Suppressor macrophage (primary cell): ENCODE measurements around the gene TRIM22.
A peak's percentile ranks its signal among the peaks of the same experiment; 100 is the strongest.
"Not testable (repeated sequence)": the region's sequence is repeated elsewhere in the genome, so short reads cannot be mapped to it uniquely, and the experiment has no call there.

ENCODE experiments used
- DNase-seq, 4 experiments: peaks; one replicate each; pipeline ENCODE4 v3.0.0-alpha.2; 2020 to 2022

TRIM22 gene

DNA sequence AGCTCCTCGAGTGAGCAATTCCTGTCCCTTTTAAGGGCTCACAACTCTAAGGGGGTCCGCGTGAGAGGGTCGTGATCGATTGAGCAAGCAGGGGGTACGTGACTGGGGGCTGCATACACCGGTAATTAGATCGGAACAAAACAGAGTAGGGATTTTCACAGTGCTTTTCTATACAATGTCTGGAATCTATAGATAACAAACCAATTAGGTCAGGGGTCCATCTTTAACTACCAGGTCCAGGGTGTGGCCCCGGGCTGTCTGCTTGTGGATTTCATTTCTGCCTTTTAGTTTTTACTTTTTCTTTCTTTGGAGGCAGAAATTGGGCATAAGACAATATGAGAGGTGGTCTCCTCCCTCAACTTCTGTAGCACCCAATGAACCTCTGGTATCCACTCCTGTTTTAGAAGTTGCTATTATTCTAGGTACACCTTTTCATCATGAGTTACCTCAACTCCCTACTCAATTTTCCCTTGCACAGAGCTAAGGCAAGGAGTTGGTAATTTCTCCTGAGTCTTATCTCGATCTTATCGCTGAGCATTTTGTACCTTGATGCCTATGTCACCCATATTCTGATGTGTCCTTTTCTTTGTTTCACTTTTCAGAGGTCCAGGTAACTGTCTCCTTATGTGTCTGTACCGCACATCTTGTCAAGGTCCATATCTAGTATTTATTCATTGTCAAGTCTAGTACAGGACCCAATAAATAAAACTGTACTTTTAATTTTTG is 1.8 kb downstream of the TRIM22 start:
- DNase-seq, result not testable (repeated sequence)

GRCh38 chr11:5691964-5692361 is 2.4 kb downstream of the TRIM22 start:
- DNase-seq, result peak in 2 of 4 experiments; percentile 27 to 39

DNA sequence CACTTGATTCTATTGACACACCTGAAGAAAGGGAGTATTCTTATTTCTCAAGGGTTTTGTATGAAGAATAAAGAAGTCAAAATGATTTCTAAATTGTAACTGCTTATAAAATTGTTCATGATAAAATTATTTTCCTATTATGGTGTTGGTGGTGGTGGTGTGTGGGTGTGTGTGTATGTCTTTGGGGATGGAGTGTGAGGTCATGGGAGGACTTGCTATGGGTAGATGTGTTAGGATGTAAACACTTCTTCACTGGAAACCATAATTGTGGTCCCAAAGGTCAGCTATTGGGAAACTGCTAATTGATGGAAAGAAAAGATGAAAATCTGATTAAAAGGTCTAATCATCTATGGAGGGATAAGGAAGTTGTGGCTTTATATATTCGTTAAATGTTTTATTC is 5.1 kb downstream of the TRIM22 start:
- DNase-seq, result no peak

GRCh38 chr11:5695580-5695979 is 6.0 kb downstream of the TRIM22 start:
- no peak for DNase-seq

DNA sequence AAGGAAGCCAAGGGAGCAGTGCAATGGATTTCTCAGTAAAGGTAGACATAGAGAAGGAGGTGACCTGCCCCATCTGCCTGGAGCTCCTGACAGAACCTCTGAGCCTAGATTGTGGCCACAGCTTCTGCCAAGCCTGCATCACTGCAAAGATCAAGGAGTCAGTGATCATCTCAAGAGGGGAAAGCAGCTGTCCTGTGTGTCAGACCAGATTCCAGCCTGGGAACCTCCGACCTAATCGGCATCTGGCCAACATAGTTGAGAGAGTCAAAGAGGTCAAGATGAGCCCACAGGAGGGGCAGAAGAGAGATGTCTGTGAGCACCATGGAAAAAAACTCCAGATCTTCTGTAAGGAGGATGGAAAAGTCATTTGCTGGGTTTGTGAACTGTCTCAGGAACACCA is 6.6 kb downstream of the TRIM22 start:
- DNase-seq, result no peak

DNA sequence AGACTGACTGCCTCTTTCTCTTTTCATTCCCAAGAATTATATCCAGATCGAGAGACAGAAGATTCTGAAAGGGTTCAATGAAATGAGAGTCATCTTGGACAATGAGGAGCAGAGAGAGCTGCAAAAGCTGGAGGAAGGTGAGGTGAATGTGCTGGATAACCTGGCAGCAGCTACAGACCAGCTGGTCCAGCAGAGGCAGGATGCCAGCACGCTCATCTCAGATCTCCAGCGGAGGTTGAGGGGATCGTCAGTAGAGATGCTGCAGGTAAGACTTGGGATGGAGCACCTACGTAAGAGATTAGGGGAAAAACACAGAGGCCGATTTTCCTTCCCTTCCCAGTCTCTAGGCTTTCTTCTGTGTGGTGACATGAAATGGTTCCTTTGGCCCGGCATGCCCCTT is 8.7 kb downstream of the TRIM22 start:
- no peak for DNase-seq

DNA sequence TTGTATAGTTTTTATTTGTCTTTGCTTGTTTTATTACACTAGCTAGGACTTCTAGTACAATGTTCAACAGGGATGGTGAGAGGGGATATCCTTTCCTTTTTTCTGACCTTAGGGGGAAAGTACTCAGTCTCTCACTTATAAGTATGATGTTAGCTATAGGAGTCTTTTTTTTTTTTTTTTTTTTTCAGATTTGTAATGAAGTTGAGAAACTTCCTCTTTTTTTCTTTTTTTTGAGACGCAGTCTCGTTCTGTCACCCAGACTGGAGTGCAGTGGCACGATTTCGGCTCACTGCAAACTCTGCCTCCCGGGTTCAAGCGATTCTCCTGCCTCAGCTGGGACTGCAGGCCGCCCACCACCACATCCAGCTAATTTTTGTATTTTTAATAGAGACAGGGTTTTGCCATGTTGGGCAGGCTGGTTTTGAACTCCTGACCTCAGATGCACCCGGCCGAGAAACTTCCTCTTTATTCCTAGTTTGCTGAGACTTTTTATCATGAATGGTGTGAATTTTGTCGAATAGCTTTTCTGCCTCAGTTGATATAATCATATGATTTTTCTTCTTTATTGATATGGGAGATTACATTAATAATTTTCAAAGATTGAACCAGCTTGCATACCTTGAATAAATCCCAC is 10.9 kb downstream of the TRIM22 start:
- peak; percentile 19 to 69 (median 46) for DNase-seq

DNA sequence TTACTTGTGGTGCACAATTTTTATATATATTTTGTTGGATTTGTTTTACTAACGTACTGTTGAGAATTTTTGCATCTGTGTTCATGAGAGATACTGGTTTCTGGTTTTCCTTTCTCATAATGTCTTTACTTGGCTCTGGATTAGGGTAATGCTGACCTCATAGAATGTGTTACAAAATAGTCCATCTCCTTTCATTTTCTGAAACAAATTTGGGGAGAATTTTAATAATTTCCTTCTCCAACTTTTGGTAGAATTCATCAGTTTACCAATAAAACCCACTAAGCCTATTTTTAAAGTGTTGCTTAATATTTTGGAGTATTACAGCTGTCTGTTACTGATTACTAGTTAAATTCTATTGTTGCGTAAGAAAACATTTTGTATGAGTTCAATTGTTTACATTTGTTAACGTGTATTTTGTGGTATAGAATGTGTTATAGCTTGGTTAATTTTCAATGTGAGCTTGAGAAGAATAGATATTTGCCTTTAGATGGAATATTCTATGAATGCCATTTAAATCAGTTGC is 11.5 kb downstream of the TRIM22 start:
- DNase-seq, result peak in 2 of 4 experiments; percentile 4 to 22

DNA sequence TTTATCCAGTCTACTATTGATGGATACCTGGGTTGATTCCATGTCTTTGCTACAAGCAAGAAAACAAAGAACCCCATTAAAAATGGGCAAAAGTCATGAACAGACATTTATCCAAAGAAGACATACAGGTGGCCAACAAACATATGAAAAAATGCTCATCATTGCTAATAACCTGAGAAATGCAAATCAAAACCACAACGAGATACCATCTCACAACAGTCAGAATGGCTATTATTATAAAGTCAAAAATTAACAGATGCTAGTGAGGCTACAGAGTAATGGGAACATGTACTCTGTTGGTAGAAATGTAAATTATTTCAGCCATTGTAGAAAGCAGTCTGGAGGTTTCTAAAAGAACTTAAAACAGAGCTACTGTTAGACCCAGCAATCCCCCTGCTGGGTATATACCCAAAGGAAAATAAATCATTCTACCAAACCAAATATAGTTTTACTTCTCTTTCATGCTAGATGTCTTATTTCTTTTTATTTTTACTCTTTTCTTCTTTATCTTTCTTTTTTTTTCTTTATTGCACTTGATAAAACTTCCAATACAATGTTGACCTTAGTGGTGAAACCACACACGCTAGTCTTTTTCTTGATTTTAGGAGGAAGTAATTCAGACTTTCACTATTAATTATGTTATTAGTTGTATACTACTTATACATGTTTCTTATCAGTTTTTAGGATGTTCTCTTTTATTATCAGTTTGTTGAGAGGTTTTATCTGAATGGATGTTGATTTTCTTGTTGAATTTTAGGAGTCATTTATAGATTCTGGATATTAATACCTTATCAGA is 14.3 kb downstream of the TRIM22 start:
- DNase-seq, result no peak

- no peak for DNase-seq
Observed at GRCh38 chr11:5705688-5706087, 16.1 kb downstream of the TRIM22 start.

DNA sequence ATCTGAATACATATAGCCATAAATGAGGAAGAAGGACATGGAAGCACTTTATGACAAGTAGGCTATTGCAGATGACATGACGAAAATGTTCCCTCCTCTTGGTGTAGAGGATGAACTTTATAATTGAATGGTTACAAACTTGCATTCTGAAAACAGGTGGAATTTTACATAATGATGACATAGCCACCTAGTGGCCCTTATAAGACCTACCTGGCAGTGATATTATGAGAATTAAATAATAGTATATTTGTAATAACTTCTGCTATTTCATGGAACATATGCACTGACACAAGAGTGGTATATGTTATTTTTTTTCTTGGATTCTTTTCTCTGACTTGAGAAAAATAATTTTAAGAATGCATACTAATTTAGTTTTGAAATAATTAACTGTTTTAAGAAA is 22.9 kb downstream of the TRIM22 start:
- peak in 2 of 4 experiments; percentile 3 to 10 for DNase-seq

GRCh38 chr11:5713695-5714094 is 24.1 kb downstream of the TRIM22 start:
- no peak for DNase-seq

DNA sequence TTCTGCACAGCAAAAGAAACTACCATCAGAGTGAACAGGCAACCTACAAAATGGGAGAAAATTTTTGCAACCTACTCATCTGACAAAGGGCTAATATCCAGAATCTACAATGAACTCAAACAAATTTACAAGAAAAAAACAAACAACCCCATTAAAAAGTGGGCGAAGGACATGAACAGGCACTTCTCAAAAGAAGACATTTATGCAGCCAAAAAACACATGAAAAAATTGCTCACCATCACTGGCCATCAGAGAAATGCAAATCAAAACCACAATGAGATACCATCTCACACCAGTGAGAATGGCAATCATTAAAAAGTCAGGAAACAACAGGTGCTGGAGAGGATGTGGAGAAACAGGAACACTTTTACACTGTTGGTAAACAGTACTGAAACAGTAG is 26.9 kb downstream of the TRIM22 start:
- DNase-seq, result not testable (repeated sequence)

- DNase-seq, result no peak
Observed at GRCh38 chr11:5719703-5720495, 30.3 kb downstream of the TRIM22 start.

- no peak for DNase-seq
Observed at GRCh38 chr11:5722622-5723021, 33.0 kb downstream of the TRIM22 start.

DNA sequence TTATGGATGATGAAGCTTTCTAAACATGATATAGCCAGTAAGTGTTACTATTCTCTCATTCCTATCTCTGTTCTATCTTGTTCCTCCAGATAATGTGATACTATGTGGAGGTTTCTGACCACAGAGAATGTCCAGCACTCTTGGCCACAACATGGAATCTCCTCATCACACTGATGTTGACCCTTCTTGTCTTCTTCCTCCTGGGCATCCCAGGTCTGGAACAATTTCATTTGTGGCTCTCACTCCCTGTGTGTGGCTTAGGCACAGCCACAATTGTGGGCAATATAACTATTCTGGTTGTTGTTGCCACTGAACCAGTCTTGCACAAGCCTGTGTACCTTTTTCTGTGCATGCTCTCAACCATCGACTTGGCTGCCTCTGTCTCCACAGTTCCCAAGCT is 36.8 kb downstream of the TRIM22 start:
- no peak for DNase-seq

DNA sequence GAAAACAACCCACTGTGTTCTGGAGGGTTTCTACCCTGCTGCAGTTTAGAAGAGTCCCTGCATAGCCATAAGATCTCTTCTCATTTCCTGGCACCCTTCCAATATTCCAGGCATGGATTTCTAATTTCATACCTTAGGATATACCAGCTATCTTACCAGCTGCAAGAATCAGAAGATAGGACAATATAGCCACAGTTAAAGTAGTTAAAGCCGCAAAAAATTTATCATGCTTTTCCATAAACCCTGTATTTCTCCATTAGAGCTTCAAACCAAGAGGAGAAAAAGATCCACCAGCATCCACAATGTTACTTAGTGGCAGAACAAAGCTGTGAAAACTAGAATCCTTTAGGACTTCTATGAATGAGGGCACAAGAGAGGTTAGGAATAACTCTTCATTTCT is 38.1 kb downstream of the TRIM22 start:
- DNase-seq, result no peak

GRCh38 chr11:5736396-5736795 is 46.8 kb downstream of the TRIM22 start, which contains the start of gene OR56B1:
Gene OR56B1 (plus strand): TSS chr11:5736448. CDS start chr11:5736517, 69 bp downstream.
- no peak for DNase-seq

GRCh38 chr11:5737091-5737490 is 47.5 kb downstream of the TRIM22 start:
- DNase-seq, result no peak

GRCh38 chr11:5737670-5738392 is 48.2 kb downstream of the TRIM22 start:
- DNase-seq, result no peak

DNA sequence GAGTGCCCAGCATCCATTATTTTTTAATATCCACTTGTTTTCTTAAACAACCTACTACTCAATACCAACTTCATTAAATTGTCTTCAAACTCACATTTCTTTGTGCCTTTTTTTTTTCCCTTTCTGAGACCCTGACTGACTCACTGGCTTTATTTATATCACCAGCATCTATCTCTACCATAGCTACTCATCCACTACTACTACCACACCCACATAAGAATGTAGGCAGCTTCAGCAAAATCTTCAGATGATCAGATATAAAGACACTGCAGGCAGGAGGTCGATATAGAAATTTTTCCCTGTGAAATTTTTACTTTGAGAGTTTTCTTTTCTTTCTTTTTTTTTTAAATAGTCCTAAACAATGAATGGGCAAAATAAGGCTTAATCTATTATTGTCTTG is 48.8 kb downstream of the TRIM22 start:
- no peak for DNase-seq

DNA sequence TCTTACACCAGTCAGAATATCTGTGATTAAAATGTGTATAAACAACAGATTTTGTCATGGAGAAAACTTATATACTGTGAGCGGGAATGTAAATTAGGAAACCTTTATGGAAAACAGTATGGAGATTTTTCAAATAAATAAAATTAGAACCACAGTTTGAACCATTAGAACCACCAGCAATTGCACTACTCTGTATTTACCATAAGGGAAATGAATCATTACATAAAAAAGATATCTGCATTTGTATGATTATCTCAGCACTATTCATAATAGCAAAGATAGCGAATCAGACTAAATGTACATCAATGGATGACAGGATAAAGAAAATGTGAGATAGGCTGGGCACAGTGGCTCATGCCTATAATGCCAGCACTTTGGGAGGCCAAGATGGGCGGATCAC is 57.0 kb downstream of the TRIM22 start:
- DNase-seq, result no peak
